OCI-LY7 (cell line): ENCODE results near the gene ZBTB40.

Experiments
- CTCF ChIP-seq: fragments of 200-600 bp; sonication (generic); conservative IDR thresholded peaks from 2 replicates; pipeline ENCODE4 v1.5.1; 2014; ENCODE audit warnings: mild to moderate bottlenecking, antibody characterized with exemption, low read length, moderate library complexity, mixed read lengths
- EZH2phosphoT487 ChIP-seq: fragments of 200-600 bp; sonication (generic); IDR thresholded peaks from 2 replicates; pipeline ENCODE4 v1.6.1; 2018; ENCODE audit warnings: low read depth, borderline replicate concordance, mild to moderate bottlenecking, mixed run types, antibody characterized with exemption, low read length, moderate library complexity, mixed read lengths

- TF ChIP-seq CTCF (no peak), EZH2phosphoT487 (no peak)
These were observed 83.7 kb downstream of the ZBTB40 start for GRCh38 chr1:22535399-22535798.
